GM19468 (cell line): ENCODE measurements around the gene CA10.

Experiments
- ATAC-seq: cut with Tn5 transposase; IDR thresholded peaks from one replicate; pipeline ENCODE4 v1.9.1; 2021; ENCODE audit warnings: mild to moderate bottlenecking, moderate library complexity, moderate number of reproducible peaks; ENCODE audit not compliant: unreplicated experiment; ENCODE audit errors: extremely low read depth

Gene CA10

GRCh38 chr17:51668155-51668962 is 490.2 kb downstream of the CA10 start:
- ATAC-seq = no peak

DNA sequence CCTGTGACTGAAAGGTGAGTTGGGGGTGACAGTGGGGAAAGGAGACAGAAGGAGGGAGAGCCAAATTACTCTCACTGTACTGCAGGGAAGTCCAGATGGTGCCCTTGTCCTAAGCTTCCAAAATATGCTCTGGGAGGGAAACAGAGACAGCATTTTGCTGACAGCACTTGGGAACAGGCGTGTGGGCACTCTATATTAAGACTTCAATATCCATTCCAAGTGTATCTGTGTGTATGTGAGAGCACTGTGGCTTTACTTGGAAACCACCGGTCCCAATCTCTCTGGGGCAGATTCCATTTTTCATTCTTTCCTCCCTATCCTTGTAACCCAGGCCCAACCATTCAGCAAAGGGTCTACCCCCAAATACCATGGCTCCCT is 490.8 kb downstream of the CA10 start:
- ATAC-seq = no peak

DNA sequence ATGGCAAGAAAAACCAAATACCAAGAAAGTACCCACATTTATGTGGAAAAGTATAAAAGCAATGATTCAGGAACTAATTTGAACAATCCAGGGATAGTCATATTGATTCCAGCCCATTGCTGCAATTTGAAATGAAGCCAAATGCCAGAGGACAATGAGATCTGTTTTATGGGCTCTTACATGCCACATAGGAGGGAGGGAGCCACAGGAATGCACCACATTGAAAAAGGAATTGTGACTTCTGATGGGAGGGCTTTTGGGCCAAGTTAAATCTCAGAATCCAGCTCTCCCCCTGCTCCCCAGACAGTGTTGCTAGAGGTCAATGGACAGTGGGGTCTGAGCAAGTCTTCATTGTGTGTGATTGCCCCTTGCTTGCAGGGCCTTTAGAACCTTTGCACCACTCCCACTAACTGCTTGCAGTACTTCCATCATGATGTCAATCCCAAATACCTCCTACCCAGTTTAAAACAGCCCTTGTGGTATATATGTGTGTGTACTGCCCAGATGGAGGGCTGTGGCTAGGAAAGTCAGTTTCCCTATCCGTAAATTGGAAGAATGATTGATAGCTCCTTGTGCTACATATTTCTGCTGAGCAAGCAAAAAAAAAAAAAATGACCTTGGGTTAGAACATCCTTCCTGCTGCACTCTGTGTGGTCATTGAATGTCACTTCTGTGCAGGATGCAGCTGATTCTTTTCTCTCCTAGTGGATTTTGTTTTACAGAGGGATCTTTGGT is 491.4 kb downstream of the CA10 start:
- ATAC-seq = no peak

DNA sequence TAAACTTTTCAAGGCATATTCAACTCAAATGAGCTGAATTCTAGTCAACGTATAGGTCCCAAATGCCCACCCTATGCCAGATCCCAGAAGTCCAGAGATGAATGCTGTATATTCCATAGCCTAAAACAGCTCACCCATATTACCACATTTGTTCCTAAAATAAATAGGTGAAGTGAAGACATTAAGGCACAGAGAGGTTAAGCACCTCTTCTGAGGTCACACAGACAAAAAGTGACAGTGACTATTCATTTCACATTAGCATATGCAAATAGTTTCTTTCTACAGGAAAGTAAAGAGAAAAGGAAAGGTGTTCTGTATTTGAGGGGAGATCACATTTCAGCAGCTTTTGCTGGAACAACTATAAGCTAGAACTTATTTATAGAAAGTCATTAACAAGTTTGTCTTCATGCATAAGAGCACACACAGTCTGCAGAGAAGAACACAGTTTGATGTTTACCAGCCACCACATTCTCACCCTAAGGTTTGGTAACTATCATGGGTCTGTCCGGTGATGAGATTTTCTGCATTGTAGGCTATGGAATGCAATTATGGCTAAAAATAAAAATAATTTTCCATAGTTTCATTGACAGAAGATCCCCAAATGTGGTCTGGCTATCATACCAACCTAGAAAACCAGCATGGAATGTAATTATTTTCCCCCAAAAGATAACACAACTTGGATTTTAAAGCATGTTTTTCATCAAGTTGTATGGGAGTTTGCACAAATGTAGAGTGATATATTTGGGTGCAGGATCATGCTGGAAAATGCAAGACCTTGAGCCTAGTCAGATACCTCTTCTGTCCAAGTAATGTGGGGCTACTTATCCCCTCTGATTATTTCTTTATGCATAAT is 496.1 kb downstream of the CA10 start:
- no peak for ATAC-seq

DNA sequence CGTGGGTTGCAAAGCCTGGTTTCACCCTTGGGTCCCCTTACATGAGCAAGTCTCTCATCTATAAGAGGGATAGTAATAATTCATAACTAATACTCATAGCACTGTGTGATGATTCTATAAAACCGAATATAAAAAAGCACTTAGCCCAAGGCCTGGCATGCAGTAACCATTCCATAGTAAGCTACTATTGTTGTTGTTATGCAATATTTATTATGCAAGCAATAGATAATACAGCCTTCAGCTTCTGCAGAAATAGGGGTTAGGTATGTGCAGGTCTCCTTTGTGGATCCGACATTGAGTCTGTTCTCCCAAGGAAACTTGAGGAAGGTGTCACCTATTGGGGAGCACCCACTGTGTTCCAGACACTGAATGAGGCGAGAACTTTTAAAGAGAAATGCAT is 497.1 kb downstream of the CA10 start:
- no peak for ATAC-seq

DNA sequence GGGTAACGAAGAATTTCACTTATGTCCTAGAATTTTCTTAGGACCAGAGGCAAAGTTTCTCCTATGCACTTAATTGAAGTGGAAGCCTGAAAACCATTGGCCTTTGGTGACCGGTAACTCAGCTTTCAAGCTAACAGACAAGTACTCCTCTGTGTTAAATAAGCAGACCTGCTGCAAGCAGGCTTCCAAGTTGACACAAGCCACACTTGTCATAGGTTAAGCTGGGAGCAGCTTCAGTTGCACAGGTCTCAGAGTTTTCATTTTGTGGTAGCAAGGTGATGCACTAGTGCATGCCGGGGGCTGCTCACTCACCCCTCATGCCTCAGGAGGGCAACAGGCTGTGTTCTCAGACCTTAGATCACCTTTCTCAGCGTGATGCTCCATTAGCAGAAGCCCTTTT is 498.2 kb downstream of the CA10 start:
- no peak for ATAC-seq

GRCh38 chr17:51657224-51657623 is 501.3 kb downstream of the CA10 start:
- ATAC-seq = no peak

GRCh38 chr17:51653878-51654277 is 504.6 kb downstream of the CA10 start:
- no peak for ATAC-seq

DNA sequence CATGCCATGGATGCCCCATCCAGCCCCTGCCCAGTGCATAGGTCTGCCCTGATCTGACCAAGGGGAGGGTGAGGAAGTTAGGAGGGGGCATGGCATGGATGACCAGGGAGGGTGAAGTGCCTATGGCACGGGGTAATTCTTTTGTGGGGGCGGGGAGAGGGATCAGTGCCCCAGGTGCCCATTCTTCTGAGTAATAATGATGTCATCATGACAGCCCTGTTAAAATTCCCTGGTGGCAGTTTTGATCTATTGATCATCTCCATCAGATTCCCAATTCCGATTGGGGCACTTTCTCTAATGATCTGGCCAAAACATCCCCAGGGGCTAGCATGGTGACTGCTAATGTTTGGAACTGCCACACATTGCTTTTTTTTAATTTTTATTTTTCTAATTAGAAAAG is 506.0 kb downstream of the CA10 start:
- no peak for ATAC-seq

GRCh38 chr17:51651513-51652298 is 506.8 kb downstream of the CA10 start:
- no peak for ATAC-seq

- ATAC-seq = no peak
Measured at GRCh38 chr17:51650772-51651171, 507.7 kb downstream of the CA10 start.

GRCh38 chr17:51650202-51650601 is 508.3 kb downstream of the CA10 start:
- ATAC-seq = no peak

DNA sequence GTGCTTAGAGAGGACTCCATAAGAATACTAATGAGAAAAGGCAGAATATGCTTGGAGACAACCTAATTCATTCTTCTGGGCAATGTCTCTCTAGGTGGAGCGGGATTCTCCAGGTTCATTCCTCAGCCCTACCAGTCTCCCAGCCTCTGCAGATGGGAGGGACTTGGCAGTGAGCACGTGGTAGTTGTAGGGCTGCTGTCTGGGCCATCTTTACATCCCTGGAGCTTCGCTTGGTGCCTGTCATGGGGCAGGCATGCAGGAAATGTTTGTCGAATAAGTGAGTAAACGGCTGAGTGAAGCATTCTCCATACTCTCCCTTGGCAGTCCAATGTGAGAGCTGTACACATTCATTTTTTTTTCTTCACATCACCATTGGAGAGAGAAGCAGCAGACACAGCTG is 510.7 kb downstream of the CA10 start:
- ATAC-seq = no peak

- ATAC-seq = no peak
Measured at GRCh38 chr17:51647067-51647466, 511.4 kb downstream of the CA10 start.

GRCh38 chr17:51646539-51646938 is 512.0 kb downstream of the CA10 start:
- ATAC-seq = no peak

DNA sequence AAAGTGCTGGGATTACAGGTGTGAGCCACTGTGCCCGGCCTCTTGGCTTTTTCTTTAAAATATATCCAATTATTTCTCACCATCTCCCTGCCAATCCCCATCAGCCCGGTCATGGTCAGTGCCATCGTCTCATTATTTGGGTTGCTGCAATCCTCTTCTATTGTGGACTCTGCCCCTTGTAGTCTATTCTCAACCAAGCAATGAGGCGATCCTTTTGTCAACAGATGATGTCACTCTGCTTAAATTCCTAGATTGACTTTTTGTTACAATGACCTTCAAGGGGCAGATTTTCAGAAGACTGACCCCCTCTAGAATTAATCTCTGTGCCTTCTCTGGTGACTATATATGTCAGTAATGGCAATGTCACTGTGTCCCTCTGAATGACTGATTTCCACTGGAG is 513.5 kb downstream of the CA10 start:
- no peak for ATAC-seq

- no peak for ATAC-seq
Measured at GRCh38 chr17:51643702-51644490, 514.6 kb downstream of the CA10 start.

DNA sequence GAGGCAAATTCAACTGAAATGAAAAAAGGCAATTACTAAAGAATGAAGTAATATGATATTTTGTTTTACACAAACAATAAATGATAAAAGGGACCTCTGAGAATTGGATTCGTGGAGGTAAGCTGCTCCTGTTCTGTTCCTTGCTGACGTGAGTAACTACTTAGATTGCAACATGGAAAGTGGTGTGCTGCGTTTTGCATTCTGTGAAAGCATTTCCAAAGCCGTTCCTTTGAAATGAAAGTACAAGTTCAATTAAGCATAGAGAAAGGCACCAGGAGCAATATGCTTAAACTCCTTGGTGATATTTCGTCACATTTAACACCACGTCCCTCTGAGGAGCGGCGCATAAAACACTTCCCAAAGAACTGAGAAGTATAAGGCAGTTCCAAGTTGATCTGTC is 516.5 kb downstream of the CA10 start:
- ATAC-seq = no peak

DNA sequence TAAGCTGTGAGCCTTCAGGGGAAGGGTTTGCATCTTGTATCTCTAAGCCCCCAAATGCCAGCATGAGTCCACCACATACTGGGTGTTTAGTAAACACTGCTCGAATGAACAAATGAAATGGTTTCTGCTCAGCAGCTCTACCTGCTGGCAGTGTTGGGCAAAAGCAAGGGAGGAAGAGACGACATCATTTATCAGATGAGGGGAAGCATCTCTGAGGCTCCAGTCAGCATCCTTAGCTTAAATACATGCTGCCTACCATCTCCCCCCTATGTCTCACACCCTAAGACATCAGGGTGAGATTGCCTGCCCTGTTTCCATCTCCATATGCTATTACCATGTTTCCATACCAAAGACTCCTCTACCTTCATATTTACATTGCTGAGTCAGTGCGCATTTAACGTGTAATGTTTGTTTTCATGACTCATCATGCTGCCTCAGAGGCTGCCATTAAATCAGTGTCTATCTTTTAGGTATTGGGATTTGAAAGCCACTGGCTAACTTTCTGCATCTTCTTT is 518.3 kb downstream of the CA10 start:
- no peak for ATAC-seq
